HG03521 (cell line): ENCODE measurements around the gene CHMP2A.
"Not testable (repeated sequence)": the region's sequence is repeated elsewhere in the genome, so short reads cannot be mapped to it uniquely, and the experiment has no call there.

ENCODE experiments used
- ATAC-seq: cut with Tn5 transposase; IDR thresholded peaks from one replicate; pipeline ENCODE4 v1.9.1; 2021; ENCODE audit warnings: mild to moderate bottlenecking, moderate library complexity; ENCODE audit not compliant: unreplicated experiment

CHMP2A gene

GRCh38 chr19:58513694-58514563 lies 41.0 kb downstream of the CHMP2A start:
- peak; percentile 61 for ATAC-seq

- no peak for ATAC-seq
These were observed 41.7 kb downstream of the CHMP2A start for GRCh38 chr19:58513213-58513693.

DNA sequence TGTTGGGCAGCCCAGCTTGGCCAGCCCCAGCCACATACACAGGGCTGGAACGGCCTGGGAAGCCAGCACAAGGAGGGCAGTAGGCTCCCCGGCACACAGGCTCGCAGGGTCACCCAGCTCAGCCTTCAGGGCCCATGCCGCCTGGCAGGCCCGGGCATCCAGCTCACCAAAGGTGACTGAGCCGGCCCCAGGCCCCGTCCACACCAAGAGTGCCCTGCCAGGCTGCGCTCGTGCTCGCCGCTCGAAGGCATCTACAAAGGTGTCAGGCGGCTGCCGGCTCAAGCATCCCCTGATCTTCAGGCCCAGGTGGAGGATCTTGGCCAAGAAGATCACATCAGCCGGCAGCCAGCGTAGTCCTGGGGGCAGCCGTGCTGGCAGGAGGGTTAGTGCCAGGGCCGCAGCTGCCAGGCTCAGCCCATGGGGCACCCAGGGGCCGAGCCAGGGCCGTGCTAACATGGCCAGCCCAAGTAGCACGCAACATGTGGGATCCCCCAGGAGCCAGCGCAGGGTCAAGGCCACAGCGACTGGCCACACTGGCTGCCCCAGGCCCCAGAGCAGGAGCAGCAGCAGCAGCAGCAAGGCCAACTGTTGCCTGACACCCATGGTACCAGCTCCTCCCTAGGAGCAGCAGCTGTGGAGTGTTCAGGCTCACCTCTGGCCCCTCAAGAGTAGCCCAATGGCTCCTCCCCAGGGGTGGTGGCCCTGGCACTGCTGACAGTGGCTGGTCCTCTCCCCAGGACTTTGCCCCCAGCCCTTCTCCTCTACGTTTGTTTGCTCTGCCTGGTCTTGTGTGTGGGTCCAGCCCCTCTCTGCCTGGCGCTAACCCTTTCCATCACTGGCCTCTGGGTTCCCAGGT lies 43.3 kb downstream of the CHMP2A start, which contains the start of gene SLC27A5:
Gene SLC27A5 (minus strand): TSS at position 640 of the 856 bp plus-strand sequence. CDS start 37 bp downstream, at position 603.
- no peak for ATAC-seq

DNA sequence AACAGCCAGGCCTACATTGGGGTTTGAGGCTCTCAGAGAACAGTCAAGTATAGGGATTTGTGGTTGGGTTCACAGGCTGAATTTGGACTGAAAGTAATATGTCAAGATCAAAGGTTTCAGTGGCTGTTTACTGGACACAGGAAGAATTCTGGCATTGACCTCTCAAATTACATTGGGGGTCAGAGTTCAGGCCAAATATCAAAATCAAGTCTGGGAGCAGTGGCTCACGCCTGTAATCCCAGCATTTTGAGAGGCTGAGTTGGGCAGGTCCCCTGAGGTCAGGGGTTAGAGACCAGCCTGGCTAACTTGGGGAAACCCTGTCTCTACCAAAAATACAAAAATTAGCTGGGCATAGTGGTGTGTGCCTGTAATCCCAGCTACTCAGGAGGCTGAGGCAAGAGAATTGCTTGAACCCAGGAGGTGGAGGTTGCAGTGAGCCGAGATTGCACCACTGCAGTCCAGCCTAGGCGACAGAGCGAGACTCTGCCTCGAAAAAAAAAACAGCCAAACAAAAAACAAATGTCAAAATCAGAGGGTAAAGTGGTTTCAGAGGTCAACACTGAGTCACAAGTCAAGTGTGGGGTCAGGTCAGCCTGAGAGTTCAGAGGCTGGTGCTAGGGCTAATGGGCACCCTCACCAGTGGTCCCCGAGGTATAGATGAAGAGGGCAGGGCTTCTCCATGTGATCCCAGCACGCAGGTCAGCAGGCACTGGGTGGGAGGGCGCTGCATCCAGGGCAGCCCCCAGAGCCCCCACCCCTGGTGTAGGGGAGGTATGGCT lies 44.6 kb downstream of the CHMP2A start:
- no peak for ATAC-seq

- no peak for ATAC-seq
These were observed 45.2 kb downstream of the CHMP2A start for GRCh38 chr19:58509731-58510083.

DNA sequence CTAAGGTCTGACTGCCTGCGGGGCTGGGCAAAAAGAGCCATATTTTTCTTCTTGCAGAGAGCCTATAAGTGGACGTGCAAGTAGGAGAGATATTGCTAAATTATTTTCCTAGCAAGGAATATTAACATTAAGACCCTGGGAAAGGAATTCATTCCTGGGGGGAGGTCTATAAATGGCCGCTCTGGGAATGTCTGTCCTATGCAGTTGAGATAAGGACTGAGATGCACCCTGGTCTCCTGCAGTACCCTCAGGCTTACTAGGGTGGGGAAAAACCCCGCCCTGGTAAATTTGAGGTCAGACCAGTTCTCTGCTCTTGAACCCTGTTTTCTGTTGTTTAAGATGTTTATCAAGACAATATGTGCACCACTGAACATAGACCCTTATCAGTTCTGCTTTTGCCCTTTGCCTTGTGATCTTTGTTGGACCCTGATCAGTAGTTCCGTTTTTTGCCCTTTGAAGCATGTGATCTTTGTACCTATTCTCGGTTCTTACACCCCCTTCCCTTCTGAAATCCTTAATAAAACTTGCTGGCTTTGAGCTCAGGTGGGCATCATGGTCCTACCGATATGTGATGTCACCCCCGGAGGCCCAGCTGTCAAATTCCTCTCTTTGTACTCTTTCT lies 47.2 kb downstream of the CHMP2A start:
- not testable (repeated sequence) for ATAC-seq
